Aorta (tissue), 5 donors: ENCODE data around the gene RER1. TPM values are rescaled to one million over a fixed set of nuclear protein-coding genes. Genes with fewer than 3 reads are reported as not detected.

Experiments
- ATAC-seq: fragments of 200-7000 bp; cut with Tn5 transposase; one replicate; pipeline ENCODE4 v1.9.1; 2022; ENCODE audit warnings: moderate library complexity; ENCODE audit not compliant: low FRiP score
- DNase-seq, 2 donors: peaks; one replicate each; pipeline ENCODE4 v3.0.0-alpha.2; 2020
- H3K27ac ChIP-seq, 2 donors: one replicate each; pipeline ENCODE4 v1.5.1; 2013; ENCODE audit warnings: low read length in 2 of 2, mild to moderate bottlenecking in 2 of 2, moderate library complexity in 2 of 2, control low read depth in 1 of 2, inconsistent platforms in 1 of 2, low read depth in 1 of 2
- H3K27me3 ChIP-seq, 2 donors: one replicate each; pipeline ENCODE4 v1.6.1; 2013; ENCODE audit warnings: control low read depth in 1 of 2, low read length in 1 of 2, mild to moderate bottlenecking in 1 of 2, moderate library complexity in 1 of 2; ENCODE audit not compliant: insufficient read depth in 2 of 2, control insufficient read depth in 1 of 2
- H3K36me3 ChIP-seq, 2 donors: one replicate each; pipeline ENCODE4 v1.6.1; 2013; ENCODE audit warnings: control low read depth in 1 of 2, low read length in 1 of 2, mild to moderate bottlenecking in 1 of 2; ENCODE audit not compliant: insufficient read depth in 2 of 2, control insufficient read depth in 1 of 2
- H3K4me1 ChIP-seq, 2 donors: one replicate each; pipeline ENCODE4 v1.6.1; 2013; ENCODE audit warnings: low read length in 2 of 2, control low read depth in 1 of 2, mild to moderate bottlenecking in 1 of 2, moderate library complexity in 1 of 2; ENCODE audit not compliant: insufficient read depth in 2 of 2, control insufficient read depth in 1 of 2
- H3K4me3 ChIP-seq, 2 donors: one replicate each; pipeline ENCODE4 v1.5.1; 2013; ENCODE audit warnings: low read length in 2 of 2, control low read depth in 1 of 2, mild to moderate bottlenecking in 1 of 2
- H3K9me3 ChIP-seq: one replicate; pipeline ENCODE4 v1.6.1; 2013; ENCODE audit warnings: mild to moderate bottlenecking, low read length; ENCODE audit not compliant: control insufficient read depth
- WGBS, 2 donors: extraction: QIAGEN DNeasy Blood & Tissue Kit; methylation state at CpG; one replicate each; pipeline ENCODE4 v1.1.7; 2013; 5-methylcytosine and 5-hydroxymethylcytosine counted together
- intact Hi-C, 2 donors: fragments of 100-400 bp; cut with DNase I; formaldehyde crosslinking; loops; one replicate each; pipeline versions ENCODE4 v1.14.2 to v1.15.0; 2022
- polyA plus RNA-seq, 2 donors: library from polyadenylated mRNA; stranded (reverse); fragments of 200-250 nt; gene quantifications; one replicate each; pipeline ENCODE4 v1.2.3, GENCODE V29; 2013
- total RNA-seq, 2 donors: library from RNA; stranded (reverse); fragmentation: NEBNext Ultra II Directional; extraction: Animal tissue kit (Norgen Biotek cat#: 25700); gene quantifications; one replicate each; pipeline ENCODE4 v1.2.1, GENCODE V29; 2021
- donor health status: healthy with polysubstance abuse.
- donor health status: Bipolar disorder and iron deficiency.
- donor health status: DM: no; HTN: no; CAD: no.
- donor health status: DM: no; HTN: no; CAD: no.
- donor health status: DM: yes; HTN: yes; CAD: no.

RER1 gene
- total and polyA plus RNA-seq, 4 donors = 41.1 to 99.8 (median 83.4) TPM

DNA sequence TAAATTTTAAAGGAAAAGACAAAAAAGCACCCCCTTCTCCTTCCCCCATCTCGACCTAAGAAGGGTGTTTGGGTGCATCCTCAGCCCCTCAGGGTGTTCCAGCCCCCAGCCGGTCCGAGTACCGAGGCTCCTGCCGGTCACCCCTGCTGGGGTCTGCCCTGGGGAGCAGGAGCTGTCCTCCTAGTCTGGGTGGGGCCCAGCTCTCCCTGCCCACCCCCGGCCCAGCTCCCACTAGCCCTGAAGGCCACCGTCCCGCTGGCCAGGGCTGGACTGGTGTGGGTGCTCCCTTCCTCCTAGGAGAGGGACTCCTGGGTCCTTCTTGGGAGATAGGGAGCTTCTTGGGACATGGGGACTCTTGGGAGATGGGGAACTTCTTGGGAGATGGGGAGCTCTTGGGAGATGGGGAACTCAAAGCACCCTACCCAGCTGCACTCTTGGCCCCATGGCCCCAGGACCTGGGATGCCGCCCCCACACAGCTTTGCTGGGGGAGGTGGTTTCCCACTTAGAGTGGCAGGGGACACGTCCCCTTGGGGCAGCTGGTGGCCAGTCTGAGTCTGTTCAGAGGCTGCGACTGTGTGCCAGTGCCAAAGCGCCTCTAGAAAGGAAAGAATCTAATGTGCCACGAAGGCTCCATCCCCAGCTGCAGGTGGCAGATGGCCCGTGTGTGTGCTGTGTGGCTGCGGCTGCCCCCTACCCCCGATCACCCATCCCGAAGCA, 44.8 kb upstream of the RER1 start:
- intact Hi-C loops = no loop called here
- H3K9me3 ChIP-seq = no peaks in the 10 kb centered on the region
- no peak overlapping the region for H3K4me3 ChIP-seq
- no peak overlapping the region for H3K27ac ChIP-seq
- no peaks in the 10 kb centered on the region for H3K4me1 ChIP-seq
- H3K27me3 ChIP-seq = no peaks in the 10 kb centered on the region
- 89 to 92% methylated on average over 17 of the region's 17 CpGs for WGBS, 2 donors
- ATAC-seq (no peak), DNase-seq (peak in 1 of 2 donors; percentile 48)
- no peaks in the 10 kb centered on the region for H3K36me3 ChIP-seq

DNA sequence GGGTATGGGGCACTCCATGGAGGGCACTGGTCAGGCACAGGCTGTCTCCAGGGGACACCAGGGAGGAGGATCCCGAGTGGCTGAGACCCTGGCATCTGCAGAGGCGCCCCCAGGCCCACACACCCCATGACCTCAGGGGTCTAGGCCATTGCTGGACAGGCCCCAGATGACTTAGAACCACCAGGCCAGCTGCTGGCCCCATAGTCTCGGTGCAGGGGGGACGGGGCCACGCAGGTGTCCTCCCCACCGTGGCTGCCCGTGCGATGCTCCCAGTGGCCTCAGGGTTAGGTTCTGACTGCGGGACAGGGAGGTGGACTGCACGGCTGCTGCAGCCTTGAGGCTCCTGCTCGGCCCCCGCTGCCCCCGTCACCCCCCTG, 44.2 kb upstream of the RER1 start:
- WGBS, 2 donors = 94 to 98% methylated on average over 13 of the region's 13 CpGs

DNA sequence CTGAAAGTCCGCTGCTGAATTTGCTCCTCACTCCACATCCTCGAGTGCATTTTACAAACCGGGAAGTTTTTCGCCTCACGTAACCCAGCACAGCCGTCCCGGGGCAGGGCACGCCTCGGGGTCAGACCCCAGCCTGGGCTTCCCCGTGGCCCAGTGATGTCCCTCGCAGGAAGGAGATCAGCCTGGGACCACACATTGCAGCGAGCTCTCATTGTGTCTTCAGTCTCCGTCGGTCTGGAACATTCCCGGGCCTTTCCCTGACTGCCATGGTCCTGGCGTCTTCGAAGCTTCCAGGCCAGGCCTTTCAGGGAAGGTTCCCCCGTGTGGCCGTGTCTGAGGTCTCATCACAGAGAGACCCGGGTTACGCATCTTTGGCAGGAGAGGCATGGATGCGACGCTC, 43.7 kb upstream of the RER1 start:
- Histone ChIP-seq H3K27ac (no peak overlapping the region), H3K4me3 (no peak overlapping the region), H3K4me1 (no peaks in the 10 kb centered on the region), H3K9me3 (no peaks in the 10 kb centered on the region), H3K27me3 (no peaks in the 10 kb centered on the region), H3K36me3 (no peaks in the 10 kb centered on the region)
- no peak for ATAC-seq
- intact Hi-C loops = no loop called here
- no peak for DNase-seq
- 91 to 92% methylated on average over 23 of the region's 23 CpGs for WGBS, 2 donors

More for the DNA sequence above, 44.2 kb upstream of the RER1 start:
- no peak for ATAC-seq
- peak in 1 of 2 donors; percentile 45 for DNase-seq
- Histone ChIP-seq H3K36me3 (no peaks in the 10 kb centered on the region), H3K4me3 (no peak overlapping the region), H3K27ac (no peak overlapping the region), H3K4me1 (no peaks in the 10 kb centered on the region), H3K27me3 (no peaks in the 10 kb centered on the region), H3K9me3 (no peaks in the 10 kb centered on the region)
- intact Hi-C loops = no loop called here

DNA sequence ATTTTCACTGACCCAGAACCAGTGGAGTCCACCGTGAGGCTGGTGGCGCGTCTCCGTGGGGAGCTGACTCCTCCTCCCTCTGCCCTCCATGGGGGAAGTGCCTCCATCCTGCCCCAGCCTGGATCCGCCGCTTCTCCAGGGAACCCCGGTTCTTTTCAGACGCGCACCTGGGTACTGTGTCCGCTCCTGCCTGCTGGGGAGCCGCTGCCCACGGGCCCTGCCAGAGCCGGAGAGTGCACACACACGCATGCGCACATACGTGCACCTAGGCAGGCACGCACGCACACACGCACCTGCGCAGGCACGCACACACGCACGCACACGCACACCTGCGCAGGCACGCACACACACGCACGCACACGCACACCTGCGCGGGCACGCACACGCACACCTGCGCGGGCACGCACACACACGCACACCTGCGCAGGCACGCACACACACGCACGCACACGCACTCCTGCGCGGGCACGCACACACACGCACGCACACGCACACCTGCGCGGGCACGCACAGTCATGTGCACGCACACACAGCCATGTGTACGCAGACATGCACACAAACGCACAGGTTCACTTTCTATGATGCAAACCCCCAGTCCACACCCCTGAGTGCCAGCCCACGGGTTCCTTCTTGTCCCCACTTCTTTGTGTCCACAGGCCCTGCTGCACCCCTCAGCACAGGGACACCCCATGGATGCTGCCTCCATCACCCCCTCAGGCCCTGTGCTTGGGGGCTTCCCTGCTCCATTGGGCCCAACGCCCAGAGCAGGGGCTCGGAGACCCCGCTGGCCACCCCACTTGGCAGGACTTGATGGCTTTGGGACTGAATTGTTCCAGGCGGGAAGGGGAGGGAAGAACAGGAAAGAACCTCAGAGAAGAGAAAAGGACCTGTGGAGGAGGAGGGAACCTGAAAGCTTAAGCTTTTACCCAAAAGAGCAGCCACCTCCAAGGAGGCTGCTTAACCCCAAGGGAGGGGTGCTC, 43.0 kb upstream of the RER1 start:
- ATAC-seq (no peak), DNase-seq (peak in 1 of 2 donors; percentile 61)
- no peak overlapping the region for H3K4me3 ChIP-seq
- no peaks in the 10 kb centered on the region for H3K36me3 ChIP-seq
- no peak overlapping the region for H3K27ac ChIP-seq
- H3K4me1 ChIP-seq = no peaks in the 10 kb centered on the region
- intact Hi-C loops = no loop called here
- H3K9me3 ChIP-seq = no peaks in the 10 kb centered on the region
- no peaks in the 10 kb centered on the region for H3K27me3 ChIP-seq
- WGBS, 2 donors = 87 to 95% methylated on average over 59 of the region's 59 CpGs

DNA sequence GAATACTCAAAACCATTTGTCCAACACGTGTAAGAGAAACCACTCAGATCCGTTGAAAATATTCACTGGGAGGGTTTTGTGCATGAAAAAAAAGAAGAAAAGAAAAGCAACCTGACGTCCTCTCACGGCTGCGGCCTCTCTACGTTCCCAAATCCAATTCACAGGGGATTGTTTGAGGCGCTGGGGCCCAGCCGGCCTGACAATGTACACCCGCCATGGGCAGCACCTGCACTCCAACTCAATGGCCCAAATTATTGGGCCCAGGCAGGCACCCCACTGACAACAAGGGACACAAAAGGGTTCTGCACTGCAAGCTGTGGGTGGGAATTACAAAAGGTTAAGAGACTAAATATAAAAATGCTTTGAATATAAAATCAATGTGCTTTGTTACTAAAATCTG, 41.8 kb upstream of the RER1 start:
- Histone ChIP-seq H3K4me3 (no peak overlapping the region), H3K27me3 (no peaks in the 10 kb centered on the region), H3K27ac (no peak overlapping the region), H3K9me3 (no peaks in the 10 kb centered on the region), H3K4me1 (no peaks in the 10 kb centered on the region), H3K36me3 (no peaks in the 10 kb centered on the region)
- no peak for ATAC-seq
- intact Hi-C loops = no loop called here
- WGBS, 2 donors = 83 to 86% methylated on average over 9 of the region's 9 CpGs
- DNase-seq = peak in 1 of 2 donors; percentile 28

DNA sequence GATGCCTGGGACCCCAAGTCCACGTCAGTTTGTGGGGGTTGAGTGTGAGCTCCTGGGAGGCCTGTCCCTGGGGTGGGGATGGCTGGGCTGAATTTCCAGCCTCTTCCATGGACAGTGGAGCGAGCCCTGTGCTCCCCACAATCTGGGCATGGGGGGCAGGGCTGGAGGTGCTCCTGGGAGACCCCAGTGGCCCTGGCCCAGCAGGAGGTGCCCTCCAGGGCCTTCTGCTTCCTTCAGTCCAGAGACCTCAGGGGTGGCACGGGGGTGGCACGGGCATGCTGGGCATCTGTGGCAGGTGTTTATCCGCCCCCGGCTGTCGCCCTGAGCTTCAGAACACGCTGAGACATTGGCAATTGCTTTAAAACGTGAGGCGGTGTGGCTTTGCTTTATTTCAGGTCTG, 41.1 kb upstream of the RER1 start:
- H3K4me1 ChIP-seq = peaks cover 0 to 3% of the 10 kb centered on the region in 2 donors
- H3K27ac ChIP-seq = no peak overlapping the region
- H3K36me3 ChIP-seq = no peaks in the 10 kb centered on the region
- H3K27me3 ChIP-seq = no peaks in the 10 kb centered on the region
- intact Hi-C loops = no loop called here
- 92 to 94% methylated on average over 10 of the region's 10 CpGs for WGBS, 2 donors
- no peak overlapping the region for H3K4me3 ChIP-seq
- DNase-seq (peak in 1 of 2 donors; percentile 69), ATAC-seq (no peak)
- H3K9me3 ChIP-seq = no peaks in the 10 kb centered on the region

DNA sequence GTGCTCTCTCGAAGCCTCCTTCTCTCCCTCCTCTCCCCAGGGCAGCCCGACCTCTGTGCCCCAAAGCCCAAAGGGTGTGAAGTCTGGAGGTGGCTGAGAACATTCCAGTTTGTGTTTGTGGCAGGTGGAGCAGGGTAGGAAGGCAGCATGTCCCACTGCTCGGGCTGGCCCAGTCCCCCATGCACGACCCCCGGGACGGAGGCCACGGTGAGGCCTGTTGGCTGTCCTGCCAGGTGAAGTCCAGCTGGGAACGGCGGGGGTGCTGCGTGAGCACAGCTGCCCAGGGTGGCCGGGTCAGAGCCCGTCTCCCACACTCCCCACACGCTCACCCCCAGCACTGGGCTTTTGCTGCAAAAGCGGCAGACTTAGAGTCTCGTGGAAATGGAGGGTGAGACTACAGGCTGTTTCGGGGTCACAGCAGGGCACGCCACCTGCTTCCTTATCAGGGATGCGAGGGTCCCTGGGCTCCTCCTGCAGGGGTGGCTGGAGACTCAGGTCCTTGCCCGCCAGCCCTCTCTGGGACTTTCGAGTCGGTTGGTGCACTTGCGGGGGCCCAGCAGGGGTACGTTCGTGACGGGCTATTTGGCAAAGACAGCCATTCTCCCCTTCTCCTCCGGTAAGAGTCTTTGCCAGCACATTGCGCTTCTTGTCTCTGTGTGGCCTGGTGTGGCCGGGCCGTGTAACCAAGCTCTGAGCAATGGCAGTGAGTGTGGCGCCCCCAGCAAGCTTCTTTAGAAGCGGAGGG, 40.6 kb upstream of the RER1 start:
- Histone ChIP-seq H3K4me3 (no peak overlapping the region), H3K27ac (no peak overlapping the region), H3K27me3 (no peaks in the 10 kb centered on the region), H3K9me3 (no peaks in the 10 kb centered on the region), H3K4me1 (peaks cover 0 to 3% of the 10 kb centered on the region in 2 donors), H3K36me3 (no peaks in the 10 kb centered on the region)
- WGBS, 2 donors = 88 to 96% methylated on average over 31 of the region's 31 CpGs
- DNase-seq (peak in 1 of 2 donors; percentile 75), ATAC-seq (no peak)
- intact Hi-C loops = no loop called here

DNA sequence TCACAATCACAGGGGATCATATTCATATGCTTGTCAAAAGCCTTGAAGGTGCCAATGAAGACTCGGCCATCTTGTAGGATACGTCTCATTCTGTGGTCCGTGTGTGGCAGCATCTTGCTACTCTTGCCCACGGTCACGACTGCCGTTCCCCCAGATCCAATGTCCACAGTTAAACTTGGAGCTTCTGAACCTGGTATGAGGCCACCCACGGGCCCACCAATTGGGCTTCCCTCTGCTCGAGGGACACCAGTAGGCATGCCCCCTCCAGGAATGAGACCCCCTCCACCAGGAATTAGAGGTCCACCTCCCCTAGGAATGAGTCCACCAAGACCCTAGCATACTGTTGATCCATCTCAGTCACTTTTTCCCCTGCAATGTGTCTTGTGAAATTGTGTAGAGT, 39.9 kb upstream of the RER1 start:
- Histone ChIP-seq H3K4me1 (peaks cover 0 to 3% of the 10 kb centered on the region in 2 donors), H3K27ac (no peak overlapping the region), H3K9me3 (no peaks in the 10 kb centered on the region), H3K27me3 (no peaks in the 10 kb centered on the region), H3K36me3 (no peaks in the 10 kb centered on the region), H3K4me3 (no peak overlapping the region)
- DNase-seq = peak in 1 of 2 donors; percentile 53
- WGBS, 2 donors = 95 to 96% methylated on average over 8 of the region's 8 CpGs
- no peak for ATAC-seq
- intact Hi-C loops = no loop called here
